HG03520 (cell line): ENCODE measurements around the gene SPTBN2.

ENCODE experiments used
- ATAC-seq: cut with Tn5 transposase; IDR thresholded peaks from one replicate; pipeline ENCODE4 v1.9.1; 2021; ENCODE audit warnings: mild to moderate bottlenecking, moderate library complexity; ENCODE audit not compliant: unreplicated experiment

SPTBN2 gene

DNA sequence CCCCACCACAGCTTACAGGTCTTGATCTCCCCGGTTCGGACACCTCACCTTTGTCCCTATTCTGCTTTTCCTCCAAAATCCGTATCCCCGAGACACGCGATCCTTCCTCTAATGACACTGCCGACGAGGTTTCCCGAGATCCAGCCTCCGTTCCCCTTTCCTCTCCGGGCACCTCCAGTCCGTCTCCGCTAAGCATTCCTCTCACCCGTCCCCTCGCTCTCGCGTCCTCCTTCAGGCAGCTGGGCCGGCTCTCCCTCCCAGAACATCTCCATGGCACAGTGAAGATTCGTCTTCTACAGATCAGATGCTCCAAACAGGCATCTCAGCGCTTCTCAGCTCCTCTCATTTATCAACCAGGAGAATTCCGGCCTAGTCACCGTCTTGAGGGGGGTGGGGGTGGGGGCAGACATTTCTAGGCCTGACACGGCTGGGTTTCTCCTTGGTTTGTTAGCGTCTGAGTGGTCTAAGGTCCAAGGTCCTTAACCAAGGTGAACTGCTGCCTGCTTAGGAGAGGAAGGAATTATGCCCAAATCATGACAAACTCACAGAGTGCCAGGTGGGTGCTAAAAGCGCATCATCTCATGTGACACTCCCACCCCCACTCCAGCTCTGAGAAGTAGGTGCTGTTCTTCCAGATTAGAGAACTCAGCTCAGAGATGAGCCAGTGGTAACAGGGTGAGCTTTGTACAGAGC is at the start of gene SPTBN2:
Gene SPTBN2, minus strand, starts transcription at position 524 of the 693 bp plus-strand sequence. CDS start 7,976 bp downstream, outside the sequence.
- ATAC-seq = no peak

GRCh38 chr11:66768818-66769217 is 39.8 kb upstream of the SPTBN2 start:
- ATAC-seq = no peak

GRCh38 chr11:66768088-66768521 is 39.1 kb upstream of the SPTBN2 start:
- ATAC-seq = no peak

DNA sequence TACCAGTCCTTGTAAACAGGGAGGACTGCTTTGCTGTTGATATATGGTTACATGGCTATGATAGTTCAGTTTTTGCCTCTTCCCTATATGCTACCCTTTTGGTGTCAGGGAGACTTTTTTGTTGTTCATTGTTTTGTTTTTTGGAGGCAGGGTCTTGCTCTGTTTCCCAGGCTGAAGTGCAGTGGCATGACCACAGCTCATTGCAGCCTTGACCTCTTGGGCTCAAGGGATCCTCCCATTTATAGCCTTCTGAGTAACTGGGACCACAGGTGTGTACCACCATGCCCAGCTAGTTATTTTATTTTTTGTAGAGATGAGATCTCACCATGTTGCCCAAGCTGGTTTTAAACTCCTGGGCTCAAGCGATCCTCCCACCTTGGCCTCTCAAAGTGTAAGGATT is 38.6 kb upstream of the SPTBN2 start:
- ATAC-seq = no peak

GRCh38 chr11:66766681-66767080 is 37.7 kb upstream of the SPTBN2 start:
- no peak for ATAC-seq

DNA sequence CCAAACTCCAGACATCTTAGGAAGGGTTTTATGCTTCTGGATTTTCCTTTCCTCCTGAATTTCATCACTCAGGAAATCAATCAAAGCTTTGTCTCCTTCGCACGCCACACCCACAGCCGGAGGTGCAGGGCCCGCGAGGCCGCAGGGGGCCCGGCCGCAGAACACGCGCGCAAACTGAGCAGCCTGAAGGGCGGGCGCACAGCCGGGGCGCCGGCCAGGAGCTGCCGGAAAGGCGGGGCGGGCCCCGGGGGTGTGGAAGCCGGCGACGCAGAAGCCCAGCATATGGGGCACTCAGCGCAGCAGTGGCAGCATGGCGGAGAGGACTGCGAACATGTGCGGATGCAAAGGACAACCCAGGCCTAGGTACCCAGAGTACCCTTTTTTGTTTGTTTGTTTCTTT is 33.1 kb upstream of the SPTBN2 start:
- no peak for ATAC-seq

DNA sequence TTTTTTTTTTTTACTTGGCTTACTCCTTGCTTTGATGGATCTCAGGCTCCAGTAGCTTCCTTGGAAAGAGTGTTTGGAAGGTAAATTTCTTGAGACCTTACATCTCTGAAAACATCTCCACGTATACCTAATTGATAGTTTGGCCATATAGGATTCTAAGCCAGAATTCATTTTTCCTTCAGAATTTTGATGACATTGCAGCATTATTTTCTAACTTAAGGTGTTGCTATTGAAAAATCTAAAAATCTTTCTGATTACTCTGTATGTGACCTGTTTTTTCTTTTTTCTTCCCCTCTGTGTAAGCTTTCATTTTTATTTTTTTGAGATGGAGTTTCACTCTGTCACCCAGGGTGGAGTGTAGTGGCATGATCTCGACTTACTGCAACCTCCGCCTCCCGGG is 23.1 kb upstream of the SPTBN2 start:
- ATAC-seq = no peak

DNA sequence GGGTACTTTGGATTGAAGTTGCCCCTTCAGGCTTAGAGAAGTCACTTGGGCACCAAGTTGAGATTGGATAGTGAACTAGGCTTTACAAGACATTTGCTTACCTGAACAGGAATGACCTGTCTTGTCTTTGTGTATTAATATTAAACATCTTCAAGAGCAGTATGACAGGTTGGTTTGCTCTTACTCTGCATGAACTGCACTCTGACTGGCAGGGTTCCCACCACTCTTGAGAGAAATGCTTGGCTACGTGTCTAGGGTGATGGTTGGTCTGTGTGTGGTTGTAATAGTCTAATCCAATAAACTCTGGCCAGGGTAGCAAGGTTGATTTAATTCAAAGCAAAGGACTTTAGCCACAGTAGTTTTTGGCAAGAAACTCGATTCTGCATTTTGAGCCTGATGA is 20.1 kb upstream of the SPTBN2 start:
- ATAC-seq = no peak

GRCh38 chr11:66747480-66747879 is 18.5 kb upstream of the SPTBN2 start:
- ATAC-seq = no peak

GRCh38 chr11:66745356-66746235 is 16.6 kb upstream of the SPTBN2 start:
- peak; percentile 25 for ATAC-seq

DNA sequence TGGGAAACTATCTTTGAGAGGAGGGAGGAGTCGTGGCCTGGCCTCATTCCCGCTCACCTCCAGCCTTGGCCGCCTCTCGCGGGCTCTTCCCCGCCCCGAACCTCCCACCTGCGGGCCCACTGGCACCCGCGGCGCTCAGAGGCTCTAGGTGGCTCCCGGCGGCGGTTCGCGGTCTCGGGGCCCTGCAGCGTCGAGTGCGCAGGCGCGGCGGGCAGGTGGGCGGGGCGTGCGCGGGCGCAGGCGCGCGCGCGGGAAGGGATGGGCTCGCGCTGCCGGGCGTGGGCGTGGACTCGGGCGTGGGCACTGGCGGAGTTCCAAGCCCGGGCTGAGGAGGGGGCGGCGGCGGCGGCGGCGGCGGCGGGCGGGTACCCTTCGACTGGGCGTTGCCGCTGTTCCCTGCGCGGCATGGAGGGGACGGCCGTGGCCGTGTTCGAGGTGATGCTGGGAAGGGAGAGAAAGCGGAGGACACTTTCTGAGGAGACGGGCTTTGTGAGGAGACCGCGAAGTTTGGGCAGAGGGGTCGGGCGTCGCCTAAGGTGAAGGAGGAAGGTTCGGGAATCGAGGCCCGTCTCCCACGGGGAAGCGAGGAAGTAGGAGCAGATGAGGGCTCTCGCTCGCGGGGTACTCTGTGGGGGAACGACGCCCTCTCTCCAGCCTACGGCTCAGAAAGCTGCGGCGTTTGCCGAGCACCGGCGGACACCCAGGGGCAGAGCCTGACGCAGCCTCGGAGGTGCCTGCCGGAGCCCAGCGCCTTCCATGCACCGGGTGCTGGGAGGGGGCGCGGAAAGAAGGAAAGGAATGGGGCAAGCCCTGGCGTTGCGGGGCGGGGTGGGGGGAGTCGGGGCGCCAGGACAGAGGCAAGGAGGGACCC is 15.7 kb upstream of the SPTBN2 start:
- ATAC-seq = peak; percentile 79

GRCh38 chr11:66743271-66743968 is 14.4 kb upstream of the SPTBN2 start:
- no peak for ATAC-seq

- no peak for ATAC-seq
Observed at GRCh38 chr11:66741153-66741552, 12.1 kb upstream of the SPTBN2 start.

- no peak for ATAC-seq
Observed at GRCh38 chr11:66739983-66740382, 11.0 kb upstream of the SPTBN2 start.

DNA sequence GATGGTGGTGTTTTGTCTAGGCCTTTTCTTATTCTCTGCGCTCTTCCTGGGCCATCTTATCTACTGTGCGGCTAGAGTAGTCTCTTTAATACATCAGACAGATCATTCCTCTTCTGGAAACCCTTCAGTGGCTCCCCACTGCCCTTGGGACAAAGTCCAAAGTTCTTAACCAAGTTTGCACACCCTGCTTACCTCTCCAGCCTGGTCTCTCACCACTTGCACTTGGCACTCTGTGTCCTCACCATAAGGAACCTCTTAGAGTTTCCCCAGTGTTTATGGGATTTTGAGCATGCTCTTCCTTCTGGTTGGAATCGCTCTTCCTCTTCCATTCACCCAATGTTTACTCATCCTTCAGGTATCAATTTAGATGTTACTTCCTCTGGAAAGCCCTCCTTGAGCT is 5.2 kb upstream of the SPTBN2 start:
- no peak for ATAC-seq

DNA sequence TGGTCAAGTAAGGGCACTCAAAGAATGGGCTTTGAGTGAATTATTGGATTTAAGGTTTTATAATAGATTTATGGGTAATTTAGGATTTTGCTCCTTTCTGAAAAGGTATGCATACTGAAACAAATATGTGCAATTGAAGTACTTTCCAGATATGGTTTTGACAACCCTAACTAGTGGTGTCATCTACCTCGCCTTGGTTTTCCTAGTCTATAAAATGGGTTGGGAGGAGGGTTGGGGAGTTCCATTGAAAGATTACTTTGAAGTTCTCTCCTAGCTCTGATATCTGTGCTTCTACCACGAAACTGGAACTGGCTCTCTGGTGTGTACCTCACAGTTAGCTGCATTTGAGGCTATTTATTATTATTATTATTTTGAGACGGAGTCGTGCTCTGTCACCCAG is 431 bp upstream of the SPTBN2 start:
- no peak for ATAC-seq

DNA sequence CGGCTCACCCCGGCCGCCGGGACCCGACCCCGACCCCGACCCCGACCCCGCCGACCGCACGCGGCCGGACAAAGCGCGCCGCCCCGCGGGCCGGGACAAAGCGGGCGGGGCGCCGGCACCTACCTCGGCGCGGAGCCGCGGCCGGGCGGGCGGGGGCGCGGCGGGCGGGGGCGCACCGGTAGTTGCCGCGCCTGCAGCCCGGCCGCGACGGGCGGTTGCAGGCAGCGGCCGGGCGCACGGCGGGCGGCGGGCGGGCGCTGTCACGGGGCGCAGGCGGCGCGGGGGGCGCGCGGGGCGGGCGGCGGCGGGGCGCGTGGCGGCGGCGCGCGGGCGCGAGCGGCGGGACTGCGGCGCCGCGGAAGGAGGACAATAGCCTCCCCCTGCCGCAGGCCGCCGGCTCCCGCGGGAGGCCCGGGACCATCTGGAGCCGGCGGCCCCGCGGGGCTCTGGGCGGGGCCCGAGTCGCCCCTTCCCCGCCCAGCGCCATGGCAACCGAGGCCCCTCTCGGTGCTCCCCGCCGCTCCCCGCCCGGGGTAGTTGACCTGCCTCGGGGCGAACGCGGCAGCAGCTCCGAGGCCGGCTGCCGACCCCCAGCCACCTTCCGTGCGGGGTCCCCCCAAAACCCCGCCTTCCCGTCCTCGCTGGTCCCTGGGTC is 851 bp downstream of the SPTBN2 start:
- no peak for ATAC-seq

DNA sequence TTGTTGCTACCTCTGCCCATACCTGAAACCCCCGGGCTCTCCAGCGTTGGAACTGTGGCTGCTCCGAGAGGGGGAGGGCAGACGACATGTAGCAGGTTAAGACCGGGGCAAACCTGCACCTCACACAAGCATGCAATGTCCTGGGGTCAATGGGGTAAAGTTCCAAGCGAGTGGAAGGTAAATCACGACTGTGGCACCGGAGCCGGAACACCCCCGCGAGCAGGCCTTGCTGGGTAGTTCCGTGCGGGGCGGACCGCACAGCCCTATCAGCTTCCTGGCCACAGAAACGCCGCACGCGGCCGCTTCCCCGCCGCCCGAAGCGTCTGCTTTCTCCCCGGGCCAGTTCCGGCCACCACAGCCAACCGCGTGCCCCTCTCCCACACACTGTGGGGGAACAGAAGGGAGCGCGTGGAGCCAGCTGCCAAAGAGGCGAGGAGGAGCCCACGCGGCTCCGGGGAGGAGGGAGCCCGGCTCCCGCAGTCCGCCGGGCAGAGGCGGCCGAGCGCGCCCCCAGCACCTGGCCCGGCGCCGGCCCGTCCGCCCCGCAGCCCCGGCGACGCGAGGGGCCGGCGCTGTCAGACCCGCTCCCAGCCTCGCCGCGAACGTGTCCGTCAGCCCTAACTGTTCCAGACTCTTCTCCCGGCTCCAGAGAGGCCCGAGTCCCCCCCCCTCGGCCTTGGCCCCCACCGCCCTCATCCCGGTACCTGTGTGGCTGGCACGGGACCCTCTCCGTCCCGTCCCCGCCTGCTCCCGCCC is 1.6 kb downstream of the SPTBN2 start:
- no peak for ATAC-seq

- ATAC-seq = no peak
Observed at GRCh38 chr11:66725647-66726046, 3.4 kb downstream of the SPTBN2 start.
